ENCODE data around the gene PHIP.
"Not testable (repeated sequence)": the region's sequence is repeated elsewhere in the genome, so short reads cannot be mapped to it uniquely, and the experiment has no call there.

PHIP gene

GRCh38 chr6:79078075-79078969, at the start of gene PHIP:
Gene PHIP (minus strand): TSS chr6:79078254. CDS start chr6:79078068, 186 bp downstream.
- peak; percentile 83 for DNase-seq

DNA sequence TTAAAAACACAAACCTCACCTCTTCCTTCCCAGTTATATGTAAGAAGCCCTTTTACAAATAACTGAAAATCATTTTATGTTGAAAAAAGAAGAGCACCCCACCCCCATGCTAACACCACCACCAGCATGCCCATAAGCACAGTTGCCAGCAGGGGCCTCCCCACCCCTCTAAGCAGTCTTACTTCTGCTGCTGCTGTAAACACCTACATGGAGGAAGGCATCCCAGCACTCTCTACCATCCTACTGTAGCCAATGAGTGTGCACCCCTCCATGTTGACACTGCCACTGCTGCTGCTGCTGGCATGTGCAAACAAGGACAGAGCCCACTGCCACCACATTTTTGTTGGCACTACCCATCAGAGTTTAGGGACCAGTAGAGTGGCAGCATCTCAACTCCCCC, 49.6 kb upstream of the PHIP start:
- DNase-seq: no peak

DNA sequence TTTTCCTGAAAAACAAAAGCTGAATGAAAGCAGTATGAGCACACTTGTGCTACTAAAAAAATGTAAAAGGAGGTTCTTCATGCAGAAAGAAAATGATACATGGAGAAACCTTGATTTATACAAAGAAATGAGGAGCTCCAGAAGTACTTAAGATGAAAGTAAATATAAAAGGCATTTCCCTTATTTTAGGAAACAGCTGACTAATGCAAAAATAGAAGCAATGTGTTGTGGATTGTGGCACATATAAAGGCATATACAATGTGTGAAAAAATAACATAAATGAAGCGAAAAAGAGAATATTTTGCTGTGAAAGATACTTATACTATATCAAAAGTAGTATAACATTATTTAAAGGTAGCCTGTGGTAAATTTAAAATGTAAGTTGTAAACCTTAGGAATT, 41.2 kb upstream of the PHIP start:
- no peak for DNase-seq

GRCh38 chr6:79117752-79118151, 39.7 kb upstream of the PHIP start:
- no peak for DNase-seq

- DNase-seq: no peak
Observed at GRCh38 chr6:79115553-79116182, 37.6 kb upstream of the PHIP start.

- no peak for DNase-seq
Observed at GRCh38 chr6:79111549-79111948, 33.5 kb upstream of the PHIP start.

- no peak for DNase-seq
Observed at GRCh38 chr6:79101164-79101563, 23.1 kb upstream of the PHIP start.

DNA sequence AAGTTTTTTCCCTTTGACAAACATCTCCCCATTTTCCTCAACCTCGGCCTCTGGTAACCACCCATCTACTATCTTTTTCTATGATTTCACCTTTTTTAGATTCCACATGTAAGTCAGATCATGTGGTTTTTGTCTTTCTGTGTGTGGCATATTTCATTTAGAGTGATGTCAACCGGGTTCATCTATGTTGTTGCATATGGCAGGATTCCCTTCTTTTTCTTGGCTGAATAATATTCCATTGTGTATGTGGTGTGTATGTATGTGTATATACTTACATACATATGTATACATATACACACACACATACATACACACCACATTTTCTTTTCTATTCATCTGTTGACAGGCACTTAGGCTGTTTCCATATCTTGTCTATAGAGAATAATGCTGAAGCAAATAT, 22.2 kb upstream of the PHIP start:
- no peak for DNase-seq

DNA sequence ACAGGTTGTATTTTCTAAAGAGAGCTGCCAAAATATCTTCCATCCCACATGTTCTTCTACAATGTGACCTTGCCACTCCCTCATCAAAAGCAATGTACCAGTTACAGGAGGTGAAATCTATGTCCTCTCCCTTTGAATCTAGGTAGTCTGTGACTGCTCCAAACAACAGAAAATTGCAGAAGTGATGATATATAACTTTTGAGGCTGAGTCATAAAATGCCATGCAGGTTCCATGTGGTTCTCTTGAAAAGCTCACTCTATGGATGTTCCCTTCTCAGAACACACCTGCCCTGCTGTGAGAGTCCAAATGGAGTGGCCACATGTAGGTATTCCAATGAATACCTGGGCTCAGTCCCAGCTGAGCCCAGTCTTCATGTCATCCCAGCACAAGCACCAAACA, 16.9 kb upstream of the PHIP start:
- no peak for DNase-seq

DNA sequence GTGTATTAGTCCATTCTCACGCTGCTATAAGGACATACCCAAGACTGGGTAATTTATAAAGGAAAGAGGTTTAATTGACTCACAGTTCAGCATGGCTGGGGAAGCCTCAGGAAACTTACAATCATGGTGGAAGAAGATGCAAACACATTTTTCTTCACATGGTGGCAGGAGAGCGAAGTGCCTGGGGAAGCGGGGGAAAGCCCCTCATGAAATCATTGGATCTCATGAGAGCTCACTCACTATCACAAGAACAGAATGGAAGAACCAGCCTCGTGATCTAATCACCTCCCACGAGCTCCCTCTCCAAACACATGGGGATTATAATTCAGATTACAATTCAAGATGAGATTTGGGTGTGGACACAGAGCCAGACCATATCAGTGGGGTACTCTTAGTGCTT, 13.7 kb upstream of the PHIP start:
- not testable (repeated sequence) for DNase-seq

DNA sequence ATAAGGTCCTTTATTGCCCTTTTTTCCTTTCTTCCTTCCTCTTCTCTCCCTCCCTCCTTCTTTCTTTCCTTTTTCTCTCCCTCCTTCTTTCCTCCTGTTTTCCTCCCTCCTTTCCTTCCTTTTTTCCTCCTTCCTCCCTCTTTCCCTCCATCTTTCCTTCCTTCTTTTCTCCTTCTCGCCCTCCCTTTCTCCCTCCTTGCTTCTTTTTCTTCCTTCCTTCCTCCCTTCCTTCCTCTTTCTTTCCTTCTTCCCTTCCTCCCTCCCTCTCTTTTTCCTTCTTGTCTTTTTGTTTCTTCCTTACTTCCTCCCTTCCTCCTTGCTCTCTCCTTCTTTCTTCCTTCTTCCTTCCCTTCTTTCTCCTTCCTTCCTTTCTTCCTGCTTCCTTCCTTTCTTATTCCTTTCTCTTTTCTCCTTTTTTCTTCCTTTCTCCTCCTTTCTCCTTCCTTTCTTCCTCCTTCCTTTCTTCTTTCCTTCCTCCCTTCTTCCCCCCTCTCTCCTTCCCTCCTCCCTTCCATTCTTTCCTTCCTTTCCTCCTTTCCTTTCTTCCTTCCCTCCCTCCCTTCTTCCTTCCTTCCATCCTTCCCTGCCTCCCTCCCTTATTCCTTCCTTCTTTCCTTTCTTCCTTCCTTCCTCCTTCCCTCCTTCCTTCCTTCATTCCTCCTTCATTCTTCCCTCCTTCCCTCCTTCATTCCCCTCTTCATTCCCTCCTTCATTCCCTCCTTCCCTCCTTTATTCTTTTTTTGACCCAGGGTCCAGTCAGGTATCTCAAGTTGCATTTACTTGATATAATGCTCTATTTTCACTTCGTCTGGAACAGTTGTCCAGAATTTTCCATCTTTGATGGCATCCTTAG, 11.7 kb upstream of the PHIP start:
- DNase-seq: no peak

GRCh38 chr6:79084693-79085092, 6.6 kb upstream of the PHIP start:
- DNase-seq: no peak

DNA sequence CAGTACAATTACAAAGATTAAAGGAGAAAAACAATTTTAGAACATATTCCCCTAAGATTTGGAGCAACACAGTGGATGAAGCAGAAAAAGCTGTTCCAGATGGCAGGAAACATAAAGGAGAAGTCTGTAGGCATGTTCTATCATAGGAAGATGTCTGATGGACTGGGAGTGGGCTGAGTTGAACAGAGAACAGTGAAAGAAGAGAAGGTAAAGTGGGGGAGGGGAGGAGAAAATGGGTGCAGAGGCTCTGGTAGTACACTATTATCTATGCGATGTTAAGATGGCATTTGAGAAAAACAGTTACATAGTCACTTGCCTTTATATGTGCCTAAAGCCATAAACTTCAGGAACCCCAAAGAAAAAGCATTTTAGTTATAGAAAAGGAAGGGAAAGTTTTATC, 4.2 kb upstream of the PHIP start:
- DNase-seq: no peak

- no peak for DNase-seq
Observed at GRCh38 chr6:79081663-79082062, 3.6 kb upstream of the PHIP start.

- DNase-seq: no peak
Observed at GRCh38 chr6:79079561-79080041, 1.5 kb upstream of the PHIP start.

- DNase-seq: no peak
Observed at GRCh38 chr6:79077715-79078074, 359 bp downstream of the PHIP start.

DNA sequence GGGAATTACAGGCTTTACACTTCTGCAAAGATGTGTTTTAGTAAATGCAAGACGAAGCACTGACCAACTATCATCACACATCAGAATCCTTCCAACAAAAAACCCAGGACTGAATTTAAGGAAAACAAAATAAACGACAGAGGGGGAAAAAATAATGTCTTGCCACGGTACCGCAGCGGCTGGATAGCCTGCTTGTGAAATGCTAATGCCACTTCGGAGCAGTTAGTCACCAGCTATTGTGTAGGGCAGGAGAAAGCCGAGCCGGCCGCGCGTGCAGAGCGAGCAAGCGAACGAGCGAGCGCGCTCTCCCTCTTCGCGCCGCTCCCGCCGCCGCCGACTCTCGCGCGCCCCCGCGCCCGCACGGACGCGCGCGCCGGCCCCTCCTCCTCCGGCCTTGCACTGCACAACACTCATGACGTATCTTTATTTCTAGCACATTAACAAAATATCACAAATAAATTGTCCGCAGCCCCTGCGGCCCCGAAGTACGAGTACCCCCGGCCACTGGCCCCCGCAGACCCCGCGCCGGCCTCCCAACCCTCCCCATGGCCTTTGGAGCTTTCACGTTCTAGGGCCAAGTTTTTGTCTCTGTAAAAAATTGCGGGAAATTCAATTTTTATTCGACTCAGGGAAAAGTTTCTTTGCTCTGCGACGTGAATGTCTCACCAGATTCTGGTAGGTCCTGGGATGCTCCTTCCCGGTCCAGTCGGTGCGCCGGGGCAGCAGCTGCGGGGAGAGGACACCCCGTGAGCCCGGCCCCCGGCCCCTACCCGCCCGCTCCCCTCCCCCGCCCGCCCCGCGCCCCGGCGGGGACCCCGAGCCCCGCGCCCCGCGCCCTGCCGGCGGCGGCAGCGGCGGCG, 1.0 kb downstream of the PHIP start:
- peak; percentile 22 for DNase-seq

- no peak for DNase-seq
Observed at GRCh38 chr6:79076160-79076559, 1.9 kb downstream of the PHIP start.

DNA sequence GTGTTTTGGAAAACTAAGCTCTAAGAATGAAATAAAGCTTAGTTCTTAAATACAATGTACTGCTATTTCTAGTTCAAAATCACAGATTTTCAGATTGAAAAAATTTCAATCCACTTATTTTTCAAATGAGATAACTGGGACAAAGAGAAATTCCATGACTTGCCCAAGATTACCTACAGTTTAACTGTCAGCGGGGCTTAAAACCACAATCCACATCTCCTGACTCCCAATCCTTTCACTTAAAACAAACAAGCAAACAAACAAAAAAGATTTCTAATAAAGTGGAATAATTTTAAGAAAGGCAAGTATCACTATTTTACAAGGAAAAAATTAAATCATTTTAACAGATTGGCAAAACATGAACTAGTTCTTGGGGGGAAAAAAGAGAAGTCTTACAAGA, 4.2 kb downstream of the PHIP start:
- DNase-seq: no peak

DNA sequence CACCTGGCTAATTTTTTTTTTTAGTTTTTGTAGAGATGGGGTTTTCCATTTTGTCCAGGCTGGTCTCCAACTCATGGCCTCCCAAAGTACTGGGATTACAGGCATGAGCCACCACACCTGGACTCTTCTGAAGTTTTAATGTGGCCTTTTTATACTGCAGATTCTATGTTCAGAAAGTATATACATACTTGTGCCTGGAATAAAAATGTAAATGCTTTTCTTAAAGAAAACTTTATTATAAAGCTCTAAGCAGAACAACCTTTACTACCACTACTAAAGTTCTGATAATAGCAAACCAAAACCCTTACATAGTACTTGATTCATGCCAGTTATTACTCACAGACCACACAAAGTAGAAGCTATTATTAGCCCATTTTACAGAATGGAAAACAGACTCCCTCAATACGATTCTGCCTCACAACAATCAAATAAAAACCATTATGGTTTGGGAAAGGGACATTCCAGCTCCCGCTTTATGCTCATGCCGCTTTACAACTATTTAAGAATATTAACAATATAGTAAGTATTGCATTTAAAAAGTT, 5.3 kb downstream of the PHIP start:
- no peak for DNase-seq

GRCh38 chr6:79071547-79071946, 6.5 kb downstream of the PHIP start:
- DNase-seq: no peak

GRCh38 chr6:79070206-79070825, 7.7 kb downstream of the PHIP start:
- no peak for DNase-seq

Data from NCI-H524 treated with DMSO at 0.1 percent for 48 hours (cell line).